GM12864 (cell line): Measurements from ENCODE around the gene TSEN54.

ENCODE experiments used
- DNase-seq: peaks from one replicate; pipeline ENCODE4 v3.0.0-alpha.2; 2011; ENCODE audit warnings: low read depth
- H3K4me3 ChIP-seq: 2 replicates; pipeline ENCODE4 v1.5.1; 2011; ENCODE audit warnings: mild to moderate bottlenecking, low read depth, low read length, control low read depth
- TF ChIP-seq, protein P1 (sequence below): IDR thresholded peaks from 2 replicates; pipeline ENCODE4 v1.5.1; 2011; ENCODE audit warnings: low read depth, mild to moderate bottlenecking, moderate library complexity, low read length, control low read depth, inconsistent platforms; ENCODE audit errors: missing control alignments

The TSEN54 gene

DNA sequence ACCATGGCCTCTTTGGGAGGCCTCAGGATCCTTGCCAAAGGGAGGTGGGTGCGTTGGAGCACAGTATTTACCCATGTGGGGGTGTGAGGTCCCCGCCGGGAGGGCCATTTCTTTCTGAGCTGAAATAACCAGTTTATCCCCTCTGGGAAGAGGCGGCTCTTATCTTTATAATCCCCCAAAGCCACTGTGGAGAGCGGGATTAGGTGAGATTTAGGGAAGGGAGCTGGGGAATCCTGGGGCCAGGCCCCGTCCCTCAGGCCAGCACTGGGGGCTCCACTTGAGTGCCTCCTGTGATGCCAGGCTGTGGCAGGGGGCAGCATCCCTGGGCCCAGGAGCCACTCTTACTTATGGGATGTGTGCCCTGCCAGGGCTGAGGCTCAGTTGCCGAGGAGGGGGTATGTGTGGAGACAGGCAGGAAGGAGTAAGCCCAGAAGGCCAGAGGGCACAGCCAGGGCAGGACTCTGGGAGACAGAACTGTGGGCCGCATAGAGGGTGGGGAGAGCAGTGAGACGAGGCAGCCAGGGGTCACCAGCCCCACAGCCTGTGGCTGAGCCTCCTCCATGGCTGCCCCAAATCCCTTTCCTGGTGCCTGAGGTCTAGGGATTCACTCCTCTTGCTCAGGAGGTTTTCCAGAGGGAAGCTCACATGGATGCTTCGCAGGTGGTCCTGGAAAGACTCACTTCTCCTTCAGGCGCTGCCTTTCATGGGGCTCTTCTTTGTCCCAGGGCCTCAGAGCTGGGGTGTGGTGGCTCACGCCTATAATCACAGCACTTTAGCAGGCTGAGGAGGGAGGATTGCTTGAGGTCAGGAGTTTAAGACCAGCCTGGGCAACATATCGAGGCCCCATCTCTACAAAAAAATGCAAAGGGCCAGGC is 34.9 kb upstream of the TSEN54 start:
- no peak overlapping the region for H3K4me3 ChIP-seq
- TF ChIP-seq, protein P1, sequence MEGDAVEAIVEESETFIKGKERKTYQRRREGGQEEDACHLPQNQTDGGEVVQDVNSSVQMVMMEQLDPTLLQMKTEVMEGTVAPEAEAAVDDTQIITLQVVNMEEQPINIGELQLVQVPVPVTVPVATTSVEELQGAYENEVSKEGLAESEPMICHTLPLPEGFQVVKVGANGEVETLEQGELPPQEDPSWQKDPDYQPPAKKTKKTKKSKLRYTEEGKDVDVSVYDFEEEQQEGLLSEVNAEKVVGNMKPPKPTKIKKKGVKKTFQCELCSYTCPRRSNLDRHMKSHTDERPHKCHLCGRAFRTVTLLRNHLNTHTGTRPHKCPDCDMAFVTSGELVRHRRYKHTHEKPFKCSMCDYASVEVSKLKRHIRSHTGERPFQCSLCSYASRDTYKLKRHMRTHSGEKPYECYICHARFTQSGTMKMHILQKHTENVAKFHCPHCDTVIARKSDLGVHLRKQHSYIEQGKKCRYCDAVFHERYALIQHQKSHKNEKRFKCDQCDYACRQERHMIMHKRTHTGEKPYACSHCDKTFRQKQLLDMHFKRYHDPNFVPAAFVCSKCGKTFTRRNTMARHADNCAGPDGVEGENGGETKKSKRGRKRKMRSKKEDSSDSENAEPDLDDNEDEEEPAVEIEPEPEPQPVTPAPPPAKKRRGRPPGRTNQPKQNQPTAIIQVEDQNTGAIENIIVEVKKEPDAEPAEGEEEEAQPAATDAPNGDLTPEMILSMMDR = no peak
- DNase-seq = no peak

GRCh38 chr17:75482098-75482942 is 34.0 kb upstream of the TSEN54 start:
- DNase-seq = no peak
- TF ChIP-seq, protein P1 = no peak
- no peak overlapping the region for H3K4me3 ChIP-seq

GRCh38 chr17:75485688-75486087 is 30.6 kb upstream of the TSEN54 start:
- no peak for DNase-seq
- no peak overlapping the region for H3K4me3 ChIP-seq
- TF ChIP-seq, protein P1 = no peak

- no peak for DNase-seq
- TF ChIP-seq, protein P1 = no peak
- no peak overlapping the region for H3K4me3 ChIP-seq
These were observed 30.2 kb upstream of the TSEN54 start for GRCh38 chr17:75486151-75486550.

- no peak for DNase-seq
- TF ChIP-seq, protein P1 = no peak
- H3K4me3 ChIP-seq = no peak overlapping the region
These were observed 29.4 kb upstream of the TSEN54 start for GRCh38 chr17:75486951-75487350.

- no peak overlapping the region for H3K4me3 ChIP-seq
- DNase-seq = no peak
- TF ChIP-seq, protein P1 = no peak
These were observed 28.8 kb upstream of the TSEN54 start for GRCh38 chr17:75487351-75488070.
